Dermis microvascular lymphatic vessel endothelial cell (primary cell): Measurements from ENCODE around the gene FPR3. TPM values are rescaled to one million over a fixed set of nuclear protein-coding genes. Genes with fewer than 3 reads are reported as not detected.

Source experiments
- total RNA-seq: library from RNA; depleted of rRNA; stranded (reverse); fragments of >200 nt; gene quantifications from 2 replicates; pipeline ENCODE4 v1.2.1, GENCODE V29; 2014

FPR3 gene
- total RNA-seq, 1 donor from 2014 or later = under 0.01 TPM

Other genes with a start within 250 kb of the FPR3 start
- gene ZNF175, start 223.9 kb upstream of the FPR3 start, total RNA-seq = 2.1 and 3.9 TPM in 2 replicates
- gene SIGLEC5, start 164.8 kb upstream of the FPR3 start, total RNA-seq = not detected in 2 replicates
- under 0.01 TPM in 1 of 2 replicates, not detected in the other for gene SIGLEC14, start 148.3 kb upstream of the FPR3 start, total RNA-seq
- gene SPACA6, start 101.8 kb upstream of the FPR3 start, total RNA-seq = 3.5 and 5.6 TPM in 2 replicates
- not detected in 2 replicates for gene HAS1, start 71.2 kb upstream of the FPR3 start, total RNA-seq
- not detected in 2 replicates for gene FPR1, start 43.3 kb upstream of the FPR3 start, total RNA-seq
- gene FPR2, start 34.0 kb upstream of the FPR3 start, total RNA-seq = not detected in 2 replicates
- 1.2 and 3.0 TPM in 2 replicates for gene ZNF577, start 92.8 kb downstream of the FPR3 start, total RNA-seq
- 5.8 and 9.1 TPM in 2 replicates for gene ZNF649, start 109.9 kb downstream of the FPR3 start, total RNA-seq
- gene ZNF613, start 132.3 kb downstream of the FPR3 start, total RNA-seq = 6.9 and 8.1 TPM in 2 replicates
- 7.1 and 8.5 TPM in 2 replicates for gene ZNF350, start 191.7 kb downstream of the FPR3 start, total RNA-seq
- gene ZNF615, start 213.1 kb downstream of the FPR3 start, total RNA-seq = 5.4 and 9.5 TPM in 2 replicates
- 8.3 and 9.4 TPM in 2 replicates for gene ZNF614, start 233.2 kb downstream of the FPR3 start, total RNA-seq